ENCODE results near the gene PACSIN2. TPM values are rescaled to one million over a fixed set of nuclear protein-coding genes. Genes with fewer than 3 reads are reported as not detected.
"Not testable (repeated sequence)": the region's sequence is repeated elsewhere in the genome, so short reads cannot be mapped to it uniquely, and the experiment has no call there.

PACSIN2 gene
- total RNA-seq, 1 donor from 2014 or later = 41.5 TPM

DNA sequence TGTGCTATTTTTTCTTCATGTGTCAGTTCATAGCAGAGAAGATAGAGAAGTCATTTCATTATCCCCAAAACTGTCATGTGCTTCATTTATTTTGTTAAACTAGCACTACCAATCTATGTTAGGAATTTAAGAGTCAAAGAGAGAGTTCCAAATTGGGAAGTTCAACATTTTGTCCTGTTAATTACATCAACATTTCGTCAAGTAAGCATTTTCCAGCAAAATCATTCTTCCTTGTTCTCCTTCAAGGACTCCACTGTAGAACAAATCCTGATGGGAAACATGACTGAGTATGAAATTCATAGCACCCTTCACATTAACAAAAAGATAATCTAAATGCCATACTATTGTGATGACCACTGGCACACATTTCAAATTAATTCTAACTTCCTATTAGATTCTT is 59.1 kb downstream of the PACSIN2 start:
- intact Hi-C loops (cut with DNase I) = no loop called here
- no peak for DNase-seq (ENCODE audit: low spot score)

DNA sequence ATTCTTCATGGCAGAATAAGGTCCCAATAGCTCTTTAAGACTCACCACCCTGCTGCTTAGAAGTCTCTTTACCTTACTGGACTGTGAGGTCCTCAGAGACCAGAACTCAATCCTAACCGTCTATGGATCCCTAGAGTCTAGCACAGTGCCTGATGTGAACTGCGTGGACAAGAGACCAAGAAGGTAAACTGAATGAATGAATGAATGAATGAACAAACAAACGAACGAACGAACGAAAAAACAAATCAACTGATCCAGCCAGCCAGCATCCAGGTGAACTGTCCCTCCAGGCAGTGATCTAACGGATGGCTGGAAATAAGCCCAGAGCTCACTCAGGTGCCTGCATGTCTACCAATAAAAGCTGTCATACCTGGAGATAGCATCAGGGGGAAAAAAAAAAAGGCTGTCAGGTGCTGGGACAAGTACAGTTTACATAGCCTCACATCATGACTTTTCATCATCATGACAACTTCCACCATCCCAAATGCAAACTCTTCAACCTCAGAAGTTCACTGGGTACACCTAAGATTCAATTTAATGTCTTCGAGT is 59.8 kb downstream of the PACSIN2 start:
- DNase-seq (ENCODE audit: low spot score) = no peak
- intact Hi-C loops (cut with DNase I) = no loop called here

DNA sequence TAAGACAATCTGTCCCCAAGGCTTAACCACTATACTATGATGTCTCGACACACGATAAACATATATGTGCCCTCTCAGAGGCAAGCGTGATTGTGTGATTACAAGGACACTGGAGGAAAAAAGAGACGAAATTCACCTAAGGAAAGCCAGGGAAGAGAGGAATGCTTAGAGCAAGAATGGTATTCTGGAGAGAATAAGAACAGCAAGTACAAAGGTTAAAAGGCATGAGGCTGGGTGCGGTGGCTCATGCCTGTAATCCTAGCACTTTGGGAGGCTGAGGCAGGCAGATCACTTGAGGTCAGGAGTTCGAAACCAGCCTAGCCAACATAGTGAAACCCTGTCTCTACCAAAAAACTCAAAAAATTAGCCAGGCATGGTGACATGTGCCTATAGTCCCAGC is 61.2 kb downstream of the PACSIN2 start:
- DNase-seq (ENCODE audit: low spot score); intact Hi-C loops (cut with DNase I): not testable (repeated sequence)

DNA sequence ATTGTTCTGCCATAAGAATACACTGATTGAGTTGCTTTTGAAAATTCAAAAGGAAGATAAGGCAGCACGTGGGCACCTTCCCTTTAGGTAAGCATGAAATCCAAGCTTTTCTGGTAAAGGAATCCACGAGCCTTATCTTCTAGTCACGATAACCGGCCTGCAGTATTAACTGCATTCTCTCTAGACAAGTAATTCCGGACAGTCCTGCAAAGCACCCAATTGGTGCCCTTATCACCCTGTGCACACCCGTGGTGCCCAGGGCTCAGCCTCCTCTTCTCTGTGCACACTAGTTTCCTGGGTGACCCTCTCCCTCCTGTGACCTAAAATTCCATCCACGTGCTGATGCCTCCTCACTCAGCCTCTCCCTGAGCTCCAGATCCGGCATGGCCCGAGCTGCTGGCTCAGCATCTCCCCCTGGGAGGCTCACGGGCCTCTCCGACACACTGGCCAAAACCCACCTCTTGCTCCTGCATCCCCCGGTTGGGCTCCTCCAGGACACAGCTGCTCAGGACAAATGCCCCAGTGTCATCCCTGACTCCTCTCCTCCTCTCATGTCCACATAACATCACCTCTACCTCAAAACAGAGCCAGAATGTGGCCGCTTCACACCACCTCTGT is 63.7 kb downstream of the PACSIN2 start:
- intact Hi-C loops (cut with DNase I) = no loop called here
- no peak for DNase-seq (ENCODE audit: low spot score)

DNA sequence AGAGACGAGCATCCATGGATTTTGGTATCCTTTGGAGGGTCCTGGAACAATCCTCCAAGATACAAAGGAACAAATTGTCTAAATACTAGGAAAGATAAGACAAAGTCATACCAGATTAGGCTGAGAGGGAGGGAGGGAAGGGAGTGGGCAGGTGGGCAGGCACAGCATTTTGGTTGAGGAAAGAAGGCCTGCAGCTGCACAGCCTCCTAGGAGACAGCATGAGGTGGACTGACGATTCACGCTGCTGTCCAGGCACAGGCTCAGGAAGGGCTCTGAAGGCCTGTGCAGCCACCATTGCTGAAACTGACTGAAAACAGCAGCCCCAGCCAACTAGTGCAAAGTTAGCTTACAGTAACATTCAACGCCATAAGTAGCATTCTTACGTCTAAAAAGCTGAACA is 64.7 kb downstream of the PACSIN2 start:
- no peak for DNase-seq (ENCODE audit: low spot score)
- intact Hi-C loops (cut with DNase I) = no loop called here

DNA sequence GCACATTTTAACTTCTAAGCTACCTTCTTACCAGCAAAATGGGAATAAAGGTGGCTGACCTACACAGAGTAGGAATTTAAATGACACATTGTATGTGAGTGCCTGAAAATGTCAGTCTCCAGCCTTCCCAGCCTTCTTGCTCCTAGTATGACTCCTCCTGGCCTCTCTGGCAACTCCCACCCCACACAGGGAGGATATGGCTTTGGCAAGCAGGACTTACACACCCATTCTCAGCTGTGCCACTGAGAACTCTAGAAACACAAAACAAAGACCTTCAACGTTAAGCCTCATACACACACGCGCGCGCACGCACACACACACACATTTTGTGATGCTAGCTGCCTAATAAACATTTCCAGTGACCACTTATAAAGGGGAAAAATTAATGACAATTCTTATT is 65.8 kb downstream of the PACSIN2 start:
- intact Hi-C loops (cut with DNase I) = no loop called here
- no peak for DNase-seq (ENCODE audit: low spot score)

DNA sequence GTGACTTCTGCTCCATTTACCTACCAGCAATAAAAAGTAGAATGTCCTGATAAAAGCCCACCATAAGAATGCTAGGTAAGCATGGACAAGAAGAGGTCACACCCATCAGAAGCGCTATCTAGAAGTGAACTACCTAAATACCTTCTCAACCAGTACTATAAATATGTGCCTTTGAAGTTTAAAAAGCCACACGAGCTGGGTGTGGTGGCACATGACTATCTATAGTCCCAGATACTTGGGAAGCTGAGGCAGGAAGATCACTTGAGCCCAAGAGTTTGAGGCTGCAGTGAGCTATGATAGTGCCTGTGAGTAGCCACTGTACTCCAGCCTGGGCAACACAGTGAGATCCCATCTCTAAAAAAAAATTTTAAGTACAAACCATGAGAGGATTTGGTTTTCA is 66.7 kb downstream of the PACSIN2 start:
- DNase-seq (ENCODE audit: low spot score) = no peak
- intact Hi-C loops (cut with DNase I) = no loop called here

DNA sequence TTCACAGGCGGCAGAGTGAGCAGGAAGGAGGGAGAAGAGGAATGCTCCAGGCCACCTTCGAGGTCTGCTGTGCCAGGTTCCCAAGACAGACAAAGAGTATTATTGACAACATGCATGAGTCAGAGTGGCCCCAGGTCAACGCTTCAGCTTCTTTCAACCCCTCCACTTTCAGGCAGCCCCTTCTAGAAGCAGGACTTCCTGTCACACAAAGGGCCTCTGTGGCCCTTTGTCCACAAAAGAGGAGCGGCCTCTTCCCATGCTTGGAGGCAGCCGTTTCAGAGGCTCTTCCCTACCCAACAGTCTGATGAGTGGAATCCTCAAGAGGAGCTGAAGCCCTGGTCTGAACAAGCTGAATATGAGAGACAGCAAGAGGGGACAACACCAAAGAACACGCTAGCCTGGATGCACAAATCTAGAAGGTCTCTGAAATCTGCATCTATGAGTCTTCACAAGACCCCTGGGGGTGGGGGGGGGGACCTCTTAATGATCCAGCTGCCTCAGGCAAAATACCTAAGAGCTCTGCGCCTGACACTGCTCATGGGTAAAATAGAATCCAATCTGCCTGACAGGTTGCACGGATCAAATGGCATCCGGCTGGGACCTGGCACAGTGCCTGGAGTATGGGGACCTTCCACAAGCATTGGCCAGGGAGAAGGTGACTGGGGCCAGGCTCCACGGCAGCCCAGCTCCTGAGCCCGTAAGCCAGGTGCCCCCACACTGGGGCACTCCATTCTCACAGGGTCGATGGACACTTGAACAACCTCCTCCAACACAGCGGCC is 67.5 kb downstream of the PACSIN2 start:
- DNase-seq (ENCODE audit: low spot score) = no peak

DNA sequence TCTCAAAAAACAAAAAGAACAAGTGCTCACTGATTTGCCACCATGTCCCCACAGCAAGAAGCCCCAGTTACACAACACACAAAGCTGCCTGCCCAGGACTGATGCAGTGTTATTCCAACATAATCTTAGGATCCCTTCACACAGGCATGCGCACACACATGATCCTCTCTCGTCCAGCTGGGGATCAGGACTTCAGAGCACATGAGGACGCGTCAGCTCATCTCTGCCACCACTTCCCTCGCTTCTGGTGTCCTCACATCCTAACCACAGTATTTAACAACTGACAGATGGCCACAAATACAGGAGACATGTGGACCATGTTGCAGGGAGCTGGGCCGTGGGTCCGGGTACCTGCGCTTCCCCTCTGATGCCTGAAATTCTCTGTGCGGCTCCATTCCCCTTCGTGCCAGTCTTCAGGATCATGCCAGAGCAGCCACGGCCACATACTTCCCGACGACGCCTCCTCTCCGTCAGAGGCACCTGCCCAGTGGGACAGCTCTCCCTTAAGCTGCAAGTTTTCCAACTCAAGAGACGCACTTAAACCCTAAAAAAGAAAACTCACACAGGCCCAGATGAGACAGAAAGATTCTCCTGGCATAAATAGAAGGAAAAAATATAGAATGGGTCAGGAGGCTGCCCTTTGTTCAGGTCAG is 68.3 kb downstream of the PACSIN2 start:
- no peak for DNase-seq (ENCODE audit: low spot score)
- intact Hi-C loops (cut with DNase I) = no loop called here

More for the DNA sequence above, 67.5 kb downstream of the PACSIN2 start:
- intact Hi-C loops (cut with DNase I) = no loop called here

DNA sequence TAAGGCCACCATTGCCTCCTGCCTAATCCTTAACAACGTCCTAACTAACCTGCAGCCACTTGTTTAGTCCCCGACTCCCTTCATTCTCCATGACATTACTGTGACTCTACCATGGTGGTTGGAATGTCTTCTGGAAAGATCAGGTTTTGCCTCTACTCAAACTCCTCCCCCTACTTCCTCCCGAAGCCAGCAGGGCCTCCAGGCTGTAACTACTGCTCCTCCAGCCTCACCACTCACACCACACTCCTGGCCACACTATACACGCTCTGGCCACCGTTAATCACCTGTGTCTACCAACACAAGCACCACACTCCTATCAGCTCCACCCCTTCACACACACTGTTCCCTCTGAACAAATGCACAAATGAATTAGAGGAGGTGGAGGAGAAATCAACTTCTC is 69.2 kb downstream of the PACSIN2 start:
- DNase-seq (ENCODE audit: low spot score) = no peak
- intact Hi-C loops (cut with DNase I) = no loop called here

DNA sequence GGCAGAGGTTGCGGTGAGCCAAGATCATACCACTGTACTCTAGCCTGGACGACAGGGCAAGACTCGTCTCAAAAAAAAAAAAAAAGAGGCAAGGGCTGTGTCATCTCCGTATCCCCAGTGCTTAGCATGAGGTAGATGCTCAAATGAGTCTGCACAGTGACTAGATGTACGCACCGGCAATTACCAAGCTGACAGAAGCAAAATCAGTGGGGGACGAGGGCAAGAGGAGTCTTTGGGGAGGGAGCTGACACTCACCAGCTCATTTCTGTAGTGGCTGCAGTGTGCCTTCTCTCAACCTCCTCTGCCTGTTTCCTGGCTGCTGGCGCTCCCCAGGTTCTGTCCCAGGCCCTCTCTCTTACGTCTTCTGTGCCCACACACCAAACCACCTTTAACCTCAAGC is 69.9 kb downstream of the PACSIN2 start:
- DNase-seq (ENCODE audit: low spot score) = no peak
- intact Hi-C loops (cut with DNase I) = no loop called here

DNA sequence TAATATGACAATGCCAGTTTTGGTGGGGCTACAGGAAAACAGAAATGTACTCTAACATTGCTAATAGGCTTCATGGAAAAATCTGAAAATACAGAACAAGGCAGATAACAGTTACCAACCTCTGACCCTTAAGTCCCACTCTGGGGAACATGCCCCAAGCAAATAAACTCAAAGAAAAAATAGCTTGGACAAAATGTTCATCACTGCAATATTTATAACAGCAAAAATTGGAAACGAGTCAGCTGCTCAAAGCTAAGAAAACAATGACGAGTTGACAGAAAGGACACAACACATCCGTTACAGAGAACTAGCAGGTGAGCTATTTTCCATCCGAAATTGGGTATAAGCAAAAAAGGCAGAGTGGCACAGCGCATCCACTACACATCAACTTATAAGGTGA is 70.5 kb downstream of the PACSIN2 start:
- no peak for DNase-seq (ENCODE audit: low spot score)
- intact Hi-C loops (cut with DNase I) = no loop called here

DNA sequence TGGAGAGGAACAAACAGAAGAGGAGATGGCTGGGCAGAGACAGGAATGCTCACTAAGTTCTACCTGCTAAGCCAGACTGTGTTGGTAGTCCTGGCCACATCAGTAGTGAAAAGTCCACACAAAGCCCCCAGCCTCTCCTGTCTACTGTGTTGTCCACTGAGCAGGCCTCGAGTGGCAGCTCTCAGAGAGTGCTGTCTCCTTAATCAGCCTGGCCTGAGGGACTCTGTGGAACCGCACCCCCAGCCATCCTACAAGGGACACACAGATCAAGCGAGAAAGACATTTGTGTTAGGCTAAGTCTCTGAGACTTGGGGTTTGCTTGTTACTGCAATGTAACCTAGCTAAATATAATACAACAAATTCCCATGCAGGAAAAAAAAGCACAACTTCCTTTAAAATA is 71.0 kb downstream of the PACSIN2 start:
- intact Hi-C loops (cut with DNase I) = no loop called here
- DNase-seq (ENCODE audit: low spot score) = no peak

DNA sequence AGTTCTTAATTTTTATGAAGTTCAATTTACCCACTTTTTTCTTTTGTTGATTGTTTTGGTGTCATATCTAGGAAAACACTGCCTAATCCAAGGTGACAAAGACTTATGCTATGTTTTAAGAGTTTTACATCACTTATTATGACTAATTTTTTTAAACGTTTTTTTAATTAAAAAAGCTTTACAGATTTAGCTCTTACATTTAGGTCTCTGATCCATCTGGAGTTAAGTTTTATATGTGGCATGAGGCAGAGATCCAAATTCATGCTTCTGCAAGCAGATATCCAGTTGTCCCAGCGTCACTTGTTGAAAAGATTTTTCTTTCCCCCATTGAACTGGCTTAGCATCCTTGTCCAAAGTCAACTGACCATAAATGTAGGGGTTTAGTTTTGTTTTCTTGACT is 72.6 kb downstream of the PACSIN2 start:
- intact Hi-C loops (cut with DNase I) = no loop called here

DNA sequence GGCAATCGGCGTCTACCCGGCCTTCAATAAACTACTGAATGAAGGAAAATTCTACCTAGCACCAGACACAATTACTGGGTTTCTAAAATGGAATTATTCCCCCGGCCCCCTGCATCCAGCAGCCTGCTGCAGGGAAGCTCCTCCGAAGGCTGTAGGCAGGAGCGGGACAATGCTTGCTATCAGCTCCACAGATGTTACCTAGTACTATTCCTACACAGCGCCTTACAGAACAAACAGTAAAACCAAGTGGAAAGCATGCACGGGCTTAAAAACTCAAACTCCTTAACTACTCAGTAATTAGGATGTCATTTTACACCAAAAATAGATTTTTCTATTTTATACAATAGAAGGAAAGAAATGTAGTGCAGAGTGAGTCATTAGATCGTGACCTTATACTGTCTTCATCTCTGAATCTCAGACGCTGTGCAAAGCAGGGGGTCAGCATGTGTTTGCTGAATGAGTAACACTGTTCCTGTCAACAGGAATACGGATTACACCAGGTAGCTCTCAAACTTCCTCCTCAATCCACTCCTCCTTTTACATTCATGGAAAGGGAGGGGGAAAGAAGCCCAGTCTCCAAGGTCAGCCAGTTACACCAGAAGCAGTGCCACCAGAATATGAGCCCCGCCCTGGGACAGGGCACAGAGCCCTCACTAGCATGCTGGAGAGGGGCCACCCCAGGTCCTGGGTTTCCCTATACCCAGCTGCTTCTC is 74.9 kb downstream of the PACSIN2 start:
- intact Hi-C loops (cut with DNase I) = no loop called here
- DNase-seq (ENCODE audit: low spot score) = peak; percentile 71

More for the DNA sequence above, 72.6 kb downstream of the PACSIN2 start:
- DNase-seq (ENCODE audit: low spot score) = no peak

DNA sequence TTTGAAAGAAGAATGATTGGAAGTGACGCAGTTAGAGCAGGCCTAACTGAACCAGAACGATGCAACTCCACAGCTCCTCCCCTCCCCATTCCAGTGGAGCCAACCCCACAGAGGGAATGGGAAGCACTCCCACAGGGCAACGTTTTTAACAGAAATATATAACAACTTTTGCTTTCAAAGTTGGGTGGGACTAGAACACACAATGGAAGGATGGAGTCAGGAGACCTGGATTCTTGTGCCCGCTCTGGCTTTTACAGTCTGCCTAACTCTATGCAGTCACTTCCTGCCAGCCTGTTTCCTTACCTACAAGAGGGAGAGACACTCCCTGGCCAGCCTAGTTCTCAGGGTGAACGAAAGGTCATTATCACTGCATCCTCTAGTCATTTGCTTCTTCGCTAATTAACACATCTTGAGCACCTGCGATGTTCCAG is 75.5 kb downstream of the PACSIN2 start:
- DNase-seq (ENCODE audit: low spot score) = no peak
- intact Hi-C loops (cut with DNase I) = no loop called here

DNA sequence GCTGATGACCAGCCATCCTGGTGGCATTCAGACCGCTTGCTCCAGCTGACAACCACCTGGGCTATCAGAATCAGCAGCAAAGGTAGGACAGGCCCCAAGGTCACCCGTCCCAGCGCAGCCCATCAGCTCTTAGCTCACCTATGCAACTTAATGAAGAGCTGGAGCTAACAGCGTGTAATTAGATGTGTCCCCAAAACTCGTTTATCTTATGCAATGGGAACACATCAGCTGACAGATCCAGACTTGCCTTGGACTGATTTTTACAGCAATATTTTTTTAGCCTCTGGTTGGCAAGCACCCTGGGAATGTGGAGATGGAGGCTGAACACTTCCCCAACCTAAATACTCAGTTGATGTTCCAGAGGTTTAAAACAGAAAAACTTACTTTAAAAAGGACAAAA is 76.0 kb downstream of the PACSIN2 start:
- peak; percentile 29 for DNase-seq (ENCODE audit: low spot score)
- intact Hi-C loops (cut with DNase I) = no loop called here

DNA sequence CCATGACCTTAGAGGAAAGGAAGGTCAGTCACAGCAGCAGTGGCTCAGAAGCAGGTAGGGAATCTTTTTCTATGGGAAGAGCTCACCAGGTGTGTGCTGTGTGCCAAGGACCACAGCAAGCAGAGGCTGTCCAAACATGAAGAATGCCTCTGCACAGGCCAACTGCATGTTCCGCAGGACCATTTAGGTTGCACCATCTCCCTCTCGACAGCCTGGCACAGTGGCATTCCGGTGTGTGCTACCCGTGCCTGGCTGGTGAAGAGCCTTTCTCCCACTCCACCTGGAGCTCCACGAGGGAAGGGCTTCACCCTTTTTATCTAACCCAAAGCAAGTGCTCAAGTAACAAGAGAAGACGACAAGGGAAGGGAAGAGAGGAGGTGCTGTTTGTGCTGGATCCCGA is 76.5 kb downstream of the PACSIN2 start:
- DNase-seq (ENCODE audit: low spot score) = peak; percentile 35
- intact Hi-C loops (cut with DNase I) = no loop called here

DNA sequence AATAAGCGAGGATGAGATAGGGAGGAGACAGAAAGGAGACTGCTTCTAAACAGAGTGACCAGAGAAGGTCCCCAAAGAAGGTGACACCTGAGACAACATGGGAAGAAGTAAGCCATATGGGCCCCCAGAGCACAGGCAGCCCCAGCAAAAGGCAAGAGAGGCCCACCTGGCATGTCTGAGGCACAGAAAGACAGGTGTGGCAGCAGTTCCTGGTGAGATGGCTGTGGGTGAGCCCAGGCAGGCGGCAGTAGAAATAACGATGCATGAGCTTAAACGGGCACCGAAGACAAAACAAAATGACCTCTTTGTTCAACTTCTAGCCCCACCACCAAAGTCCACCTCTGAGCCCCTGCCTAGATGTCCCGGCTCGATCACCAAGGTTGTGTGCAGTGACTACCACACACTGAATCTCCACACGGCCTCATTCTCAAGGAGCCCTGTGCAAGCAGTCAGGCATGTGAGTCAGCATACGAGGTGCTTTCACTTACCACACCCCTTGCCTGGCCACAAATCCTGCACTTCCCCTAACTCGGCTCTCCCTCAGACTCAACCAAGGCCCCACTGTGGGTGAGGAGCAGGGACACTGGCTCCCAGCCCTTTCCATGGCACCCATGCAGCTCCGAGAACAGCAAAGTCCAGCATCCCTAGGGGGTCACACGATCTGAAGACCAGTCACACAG is 77.6 kb downstream of the PACSIN2 start:
- intact Hi-C loops (cut with DNase I) = no loop called here
- DNase-seq (ENCODE audit: low spot score) = peak; percentile 89

Measured in cardiac septum (tissue), 1 donor.